Measurements from ENCODE around the gene NFIC. TPM values are rescaled to one million over a fixed set of nuclear protein-coding genes. Genes with fewer than 3 reads are reported as not detected.

Gene NFIC
- polyA plus RNA-seq, 1 donor from 2014 or later: 0.24 TPM

GRCh38 chr19:3370214-3370720 is 3.9 kb downstream of the NFIC start:
- H3K79me2 ChIP-seq (replicated peaks; ENCODE audit: insufficient read depth, low read length): no peaks in the 10 kb centered on the region
- H3K9me2 ChIP-seq (ENCODE audit: insufficient read depth, low read length): no peaks in the 10 kb centered on the region

More at GRCh38 chr19:3370214-3370720, 3.9 kb downstream of the NFIC start:
- H3K9ac ChIP-seq (ENCODE audit: low read length): no peak overlapping the region
- H3K27ac ChIP-seq (ENCODE audit: low read length): no peak overlapping the region
- no peak overlapping the region for H2AFZ ChIP-seq (ENCODE audit: low read depth, low read length)
- H3K36me3 ChIP-seq (ENCODE audit: insufficient read depth, low read length): no peaks in the 10 kb centered on the region
- H4K20me1 ChIP-seq (ENCODE audit: insufficient read depth): peaks cover 15% of the 10 kb centered on the region
- H3K4me3 ChIP-seq (ENCODE audit: low read length): no peak overlapping the region
- no peaks in the 10 kb centered on the region for H3K9me3 ChIP-seq (ENCODE audit: low read length)
- no peaks in the 10 kb centered on the region for H3F3A ChIP-seq (ENCODE audit: insufficient read depth, low read length, poor library complexity, severe bottlenecking)
- H3K27me3 ChIP-seq (ENCODE audit: insufficient read depth, low read depth, low read length): peaks cover 63% of the 10 kb centered on the region
- TF ChIP-seq POLR2AphosphoS5 (IDR thresholded peaks at IDR 0.05) (no peak), REST (IDR thresholded peaks at IDR 0.05; ENCODE audit: borderline replicate concordance) (no peak), EP300 (conservative IDR thresholded peaks at IDR 0.05; ENCODE audit: poor library complexity, severe bottlenecking) (no peak), CTCF (IDR thresholded peaks at IDR 0.05; ENCODE audit: poor library complexity, severe bottlenecking) (no peak), EZH2 (IDR thresholded peaks at IDR 0.05; ENCODE audit: borderline replicate concordance, insufficient read depth, low read length, poor library complexity, severe bottlenecking) (no peak), RAD21 (conservative IDR thresholded peaks at IDR 0.05) (no peak), TAF1 (IDR thresholded peaks at IDR 0.05; ENCODE audit: low read depth) (no peak)
- H3K4me2 ChIP-seq (ENCODE audit: low read length): no peak overlapping the region
